Left lung (tissue), 10 donors: Measurements from ENCODE around the gene EFEMP2. TPM values are rescaled to one million over a fixed set of nuclear protein-coding genes. Genes with fewer than 3 reads are reported as not detected.
A peak's percentile ranks its signal among the peaks of the same experiment; 100 is the strongest.
"Not testable (repeated sequence)": the region's sequence is repeated elsewhere in the genome, so short reads cannot be mapped to it uniquely, and the experiment has no call there.

Experiments used
- ATAC-seq: fragments of 200-7000 bp; cut with Tn5 transposase; one replicate; pipeline ENCODE4 v1.9.1; 2020; ENCODE audit warnings: moderate library complexity
- DNase-seq, 4 donors: peaks; one replicate each; pipeline ENCODE4 v3.0.0-alpha.2; 2013 to 2020
- H3K27ac ChIP-seq, 2 donors: fragments of 200-600 bp; sonication (generic) in 1 of 2; one replicate each; pipeline versions ENCODE4 v1.5.0 to v1.8.0; 2020 to 2021
- H3K27me3 ChIP-seq, 2 donors: fragments of 200-600 bp; sonication (generic) in 1 of 2; one replicate each; pipeline versions ENCODE4 v1.5.0 to v1.8.0; 2020 to 2021
- H3K36me3 ChIP-seq, 2 donors: fragments of 200-600 bp; sonication (generic) in 1 of 2; one replicate each; pipeline versions ENCODE4 v1.5.0 to v1.8.0; 2020 to 2021
- H3K4me1 ChIP-seq, 2 donors: fragments of 200-600 bp; one replicate each; pipeline ENCODE4 v1.8.0; 2021
- H3K4me3 ChIP-seq, 2 donors: fragments of 200-600 bp; sonication (generic) in 1 of 2; one replicate each; pipeline versions ENCODE4 v1.5.0 to v1.8.0; 2020 to 2021; ENCODE audit warnings: mild to moderate bottlenecking in 1 of 2
- H3K9me3 ChIP-seq, 2 donors: fragments of 200-600 bp; sonication (generic) in 1 of 2; one replicate each; pipeline versions ENCODE4 v1.5.0 to v1.8.0; 2020 to 2021
- intact Hi-C, 2 donors: fragments of 100-400 bp; cut with DNase I; formaldehyde crosslinking; loops; one replicate each; pipeline versions ENCODE4 v1.11.2 to v1.14.2; 2022
- polyA plus RNA-seq, 6 donors: library from polyadenylated mRNA; unstranded; fragments of 120-200 nt; gene quantifications; one replicate each; pipeline ENCODE4 v1.2.1, GENCODE V29; 2013; ENCODE audit not compliant: insufficient read length in 6 of 6
- total RNA-seq, 2 donors: library from RNA; stranded (reverse); fragmentation: NEBNext Ultra II Directional; extraction: Animal tissue kit (Norgen Biotek cat#: 25700); gene quantifications; one replicate each; pipeline ENCODE4 v1.2.1, GENCODE V29; 2021
- TF ChIP-seq, protein P1 (sequence below), 2 donors: fragments of 200-600 bp; sonication (generic) in 1 of 2; IDR thresholded peaks; one replicate each; pipeline versions ENCODE4 v1.5.0 to v1.8.0; 2021; ENCODE audit warnings: antibody characterized with exemption in 2 of 2
- donor health status: DM: no; HTN: yes; CAD: no.
- donor health status: DM: no; HTN: no; CAD: no.

Gene EFEMP2
- total and polyA plus RNA-seq, 8 donors, result 67.6 to 169 (median 144) TPM

DNA sequence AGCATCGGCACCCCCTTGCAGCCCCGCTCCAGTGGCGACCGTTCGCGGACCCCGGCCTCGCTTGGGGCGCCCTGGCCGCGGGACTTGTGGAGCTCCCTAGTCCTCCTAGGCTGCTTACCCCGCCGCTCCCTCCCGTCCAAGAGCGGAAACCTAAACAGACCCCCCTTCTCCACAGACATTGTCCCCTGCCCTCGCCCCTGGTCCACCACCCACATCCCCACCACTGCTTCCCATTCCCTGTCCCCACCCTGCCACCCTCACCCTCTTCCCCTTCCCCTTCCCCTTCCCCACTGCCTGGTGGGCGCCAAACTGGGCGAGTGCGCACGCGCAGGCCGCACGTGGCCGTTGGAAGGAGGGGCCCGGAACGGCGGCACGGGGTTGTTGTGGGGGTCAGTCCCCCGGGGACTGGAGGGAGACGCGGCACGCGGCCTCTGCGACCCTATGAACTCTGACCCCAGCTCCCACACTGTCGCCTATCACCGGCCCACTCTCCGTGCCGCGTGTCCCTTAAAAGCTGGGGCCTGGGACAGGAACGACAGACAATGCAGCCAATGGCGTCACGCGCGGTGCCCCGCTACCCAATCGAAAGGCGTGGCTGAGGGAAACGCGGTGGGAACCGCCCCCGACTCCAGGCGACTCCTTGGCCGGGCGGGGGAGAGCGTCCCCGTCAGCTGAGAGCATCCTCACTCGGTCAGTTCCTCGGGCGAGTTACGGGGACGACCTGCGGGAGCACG is 39.1 kb downstream of the EFEMP2 start, which contains the start of gene SNX32:
SNX32 (plus strand) TSS at position 667 of the 734 bp plus-strand sequence. CDS start 103 bp downstream, outside the sequence.
- TF ChIP-seq, protein P1, sequence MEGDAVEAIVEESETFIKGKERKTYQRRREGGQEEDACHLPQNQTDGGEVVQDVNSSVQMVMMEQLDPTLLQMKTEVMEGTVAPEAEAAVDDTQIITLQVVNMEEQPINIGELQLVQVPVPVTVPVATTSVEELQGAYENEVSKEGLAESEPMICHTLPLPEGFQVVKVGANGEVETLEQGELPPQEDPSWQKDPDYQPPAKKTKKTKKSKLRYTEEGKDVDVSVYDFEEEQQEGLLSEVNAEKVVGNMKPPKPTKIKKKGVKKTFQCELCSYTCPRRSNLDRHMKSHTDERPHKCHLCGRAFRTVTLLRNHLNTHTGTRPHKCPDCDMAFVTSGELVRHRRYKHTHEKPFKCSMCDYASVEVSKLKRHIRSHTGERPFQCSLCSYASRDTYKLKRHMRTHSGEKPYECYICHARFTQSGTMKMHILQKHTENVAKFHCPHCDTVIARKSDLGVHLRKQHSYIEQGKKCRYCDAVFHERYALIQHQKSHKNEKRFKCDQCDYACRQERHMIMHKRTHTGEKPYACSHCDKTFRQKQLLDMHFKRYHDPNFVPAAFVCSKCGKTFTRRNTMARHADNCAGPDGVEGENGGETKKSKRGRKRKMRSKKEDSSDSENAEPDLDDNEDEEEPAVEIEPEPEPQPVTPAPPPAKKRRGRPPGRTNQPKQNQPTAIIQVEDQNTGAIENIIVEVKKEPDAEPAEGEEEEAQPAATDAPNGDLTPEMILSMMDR (IDR thresholded peaks at IDR 0.05), result no peak
- ATAC-seq, result peak; percentile 100

GRCh38 chr11:65832231-65832630 is 40.4 kb downstream of the EFEMP2 start:
- H3K4me1 ChIP-seq, result peaks cover 0 to 16% of the 10 kb centered on the region in 2 donors
- intact Hi-C loops, H3K27ac ChIP-seq, H3K9me3 ChIP-seq, H3K27me3 ChIP-seq, DNase-seq, H3K4me3 ChIP-seq, ATAC-seq, H3K36me3 ChIP-seq: not testable (repeated sequence)

More for the DNA sequence above, 39.1 kb downstream of the EFEMP2 start, which contains the start of gene SNX32:
- no peaks in the 10 kb centered on the region for H3K27me3 ChIP-seq
- H3K36me3 ChIP-seq, result no peaks in the 10 kb centered on the region
- peaks cover 0 to 16% of the 10 kb centered on the region in 2 donors for H3K4me1 ChIP-seq
- no peaks in the 10 kb centered on the region for H3K9me3 ChIP-seq
- intact Hi-C loops, result no loop called here
- DNase-seq, result peak; percentile 92 to 96 (median 95)
- H3K27ac ChIP-seq, result peak within 1 kb of the TSS in 1 of 2 donors; percentile 24
- peak within 1 kb of the TSS; percentile 38 to 44 for H3K4me3 ChIP-seq

GRCh38 chr11:65829459-65829858 is 43.1 kb downstream of the EFEMP2 start:
- Histone ChIP-seq H3K4me3 (no peak overlapping the region), H3K9me3 (no peaks in the 10 kb centered on the region), H3K36me3 (no peaks in the 10 kb centered on the region), H3K27ac (no peak overlapping the region), H3K27me3 (no peaks in the 10 kb centered on the region), H3K4me1 (peaks cover 0 to 16% of the 10 kb centered on the region in 2 donors)
- TF ChIP-seq, protein P1 (IDR thresholded peaks at IDR 0.05), result no peak
- DNase-seq (peak in 1 of 4 donors; percentile 2), ATAC-seq (no peak)
- intact Hi-C loops, result loop anchor here in 1 of 2 donors (10.0 kb wide), 1 partner anchor 115 kb away; the partner anchor contains the start of gene KAT5

DNA sequence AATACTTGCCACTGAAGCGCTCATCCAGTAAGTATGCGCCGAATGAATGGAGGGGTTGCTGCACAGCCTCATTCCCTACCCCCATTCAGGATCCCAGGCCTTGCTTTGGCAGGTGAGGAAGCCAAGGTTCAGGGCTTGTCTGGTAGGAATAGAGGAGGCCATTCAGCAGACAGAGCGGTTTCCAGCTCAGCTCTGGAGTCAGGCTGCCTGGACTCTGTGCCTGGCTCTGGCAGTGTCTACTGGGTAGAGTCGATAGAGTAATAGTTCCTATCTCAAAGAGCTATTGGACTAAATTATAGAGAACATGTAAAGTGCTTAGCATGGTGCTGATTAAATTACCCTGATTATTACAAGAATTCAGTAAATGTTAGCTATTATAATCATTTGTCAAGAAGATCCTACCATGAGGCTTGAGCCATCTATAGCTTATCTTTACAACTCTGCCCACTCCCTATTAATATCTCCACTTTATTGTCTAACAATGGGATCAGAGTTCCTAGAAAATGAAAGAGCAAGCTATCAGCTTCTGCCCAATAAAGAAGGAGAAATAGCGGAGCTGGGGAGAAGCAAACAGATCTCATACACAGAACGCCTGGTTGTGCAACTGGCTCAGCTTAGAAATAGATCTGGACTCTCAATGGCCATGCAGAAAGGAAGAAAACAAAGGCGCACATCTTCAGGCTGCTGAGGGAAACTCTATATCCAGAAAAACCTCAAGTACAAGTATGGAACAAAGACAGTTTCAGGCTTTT is 45.4 kb downstream of the EFEMP2 start:
- Histone ChIP-seq H3K36me3 (no peaks in the 10 kb centered on the region), H3K27ac (no peak overlapping the region), H3K4me3 (no peak overlapping the region), H3K4me1 (no peaks in the 10 kb centered on the region), H3K27me3 (no peaks in the 10 kb centered on the region), H3K9me3 (no peaks in the 10 kb centered on the region)
- ATAC-seq, result no peak
- intact Hi-C loops, result loop anchor here in 1 of 2 donors (10.0 kb wide), 1 partner anchor 112 kb away; the partner anchor contains the start of gene KAT5
- TF ChIP-seq, protein P1 (IDR thresholded peaks at IDR 0.05), result no peak
- peak in 1 of 4 donors; percentile 12 for DNase-seq

DNA sequence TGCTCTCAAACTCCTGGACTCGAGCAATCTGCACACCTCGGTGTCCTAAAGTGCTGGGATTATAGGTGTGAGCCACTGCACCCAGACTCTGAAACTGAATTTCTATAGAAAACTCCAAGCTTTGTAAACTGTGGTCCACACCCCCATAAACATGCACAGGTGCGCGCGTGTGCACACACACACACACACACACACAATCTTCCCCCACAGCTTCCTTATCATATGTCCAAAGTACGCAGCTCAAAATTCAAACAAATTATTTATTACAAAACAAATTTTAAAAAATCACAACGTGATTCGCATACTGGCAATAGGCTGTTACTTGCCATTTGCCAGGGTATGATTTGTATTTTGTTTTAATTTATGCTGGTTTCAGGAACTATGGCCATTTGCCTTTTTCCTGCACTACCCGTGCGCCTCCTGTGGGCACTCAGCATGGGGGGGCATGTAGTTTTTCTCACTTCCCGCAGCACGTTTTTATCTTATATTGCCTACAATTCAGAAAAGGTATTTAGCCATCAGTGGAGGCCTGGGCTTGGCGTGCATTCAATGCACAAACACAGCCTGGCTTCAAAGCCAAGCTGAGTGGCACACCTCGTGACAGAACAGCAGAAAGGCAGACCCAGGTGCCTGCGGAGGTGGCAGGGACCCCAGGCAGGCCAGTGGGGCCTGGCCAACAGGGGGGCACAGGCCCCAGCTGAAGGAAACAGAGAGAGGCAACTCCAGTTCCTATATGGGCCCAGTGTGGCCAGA is 49.6 kb downstream of the EFEMP2 start:
- ATAC-seq, result peak; percentile 45
- H3K4me1 ChIP-seq, result no peaks in the 10 kb centered on the region

More for the DNA sequence above, 49.6 kb downstream of the EFEMP2 start:
- no peaks in the 10 kb centered on the region for H3K36me3 ChIP-seq
- intact Hi-C loops, result loop anchor here in 1 of 2 donors (10.0 kb wide), 1 partner anchor 108 kb away; the partner anchor contains the start of gene KAT5
- no peak overlapping the region for H3K4me3 ChIP-seq
- H3K27ac ChIP-seq, result no peak overlapping the region
- no peaks in the 10 kb centered on the region for H3K27me3 ChIP-seq
- DNase-seq, result peak in 2 of 4 donors; percentile 47 to 59
- TF ChIP-seq, protein P1 (IDR thresholded peaks at IDR 0.05), result no peak
- H3K9me3 ChIP-seq, result no peaks in the 10 kb centered on the region
